H9 (cell line): ENCODE results near the gene LRRC45. TPM values are rescaled to one million over a fixed set of nuclear protein-coding genes. Genes with fewer than 3 reads are reported as not detected.

Experiments
- DNase-seq: peaks from one replicate; pipeline ENCODE4 v3.0.0-alpha.2; 2017
- H2AFZ ChIP-seq: one replicate; pipeline ENCODE4 v1.6.1; 2013; ENCODE audit warnings: mild to moderate bottlenecking, low read length, control low read depth, moderate library complexity
- H2AK5ac ChIP-seq: 2 replicates; pipeline ENCODE4 v1.6.1; 2013; ENCODE audit warnings: low read length, control low read depth, mixed read lengths; ENCODE audit not compliant: insufficient read length
- H2BK120ac ChIP-seq: one replicate; pipeline ENCODE4 v1.6.1; 2013; ENCODE audit warnings: low read depth, mild to moderate bottlenecking, low read length, control low read depth, inconsistent platforms; ENCODE audit not compliant: poor library complexity, severe bottlenecking
- H2BK12ac ChIP-seq: 2 replicates; pipeline ENCODE4 v1.6.1; 2013; ENCODE audit warnings: low read length, control low read depth, mixed read lengths, low read depth; ENCODE audit not compliant: insufficient read length
- H2BK15ac ChIP-seq: 2 replicates; pipeline ENCODE4 v1.6.1; 2013; ENCODE audit warnings: low read depth, low read length, control low read depth
- H2BK20ac ChIP-seq: one replicate; pipeline ENCODE4 v1.6.1; 2013; ENCODE audit warnings: low read depth, mild to moderate bottlenecking, low read length, control low read depth, inconsistent platforms; ENCODE audit not compliant: poor library complexity, severe bottlenecking
- H2BK5ac ChIP-seq: 2 replicates; pipeline ENCODE4 v1.6.1; 2013; ENCODE audit warnings: low read length, control low read depth, mixed read lengths; ENCODE audit not compliant: insufficient read length
- H3K14ac ChIP-seq: 2 replicates; pipeline ENCODE4 v1.6.1; 2013; ENCODE audit warnings: low read length, control low read depth; ENCODE audit not compliant: insufficient read depth
- H3K18ac ChIP-seq: 2 replicates; pipeline ENCODE4 v1.6.1; 2013; ENCODE audit warnings: low read depth, mild to moderate bottlenecking, mixed read lengths, low read length, control low read depth; ENCODE audit not compliant: insufficient read length
- H3K23ac ChIP-seq: 2 replicates; pipeline ENCODE4 v1.6.1; 2013; ENCODE audit warnings: low read length, control low read depth, mixed read lengths, low read depth; ENCODE audit not compliant: insufficient read length
- H3K23me2 ChIP-seq: 2 replicates; pipeline ENCODE4 v1.6.1; 2013; ENCODE audit warnings: low read depth, mild to moderate bottlenecking, mixed read lengths, low read length, control low read depth; ENCODE audit not compliant: insufficient read length, poor library complexity, severe bottlenecking
- H3K27ac ChIP-seq: 2 replicates; pipeline ENCODE4 v1.5.1; 2013; ENCODE audit warnings: low read length, control low read depth, mixed read lengths, low read depth; ENCODE audit not compliant: insufficient read length
- H3K27me3 ChIP-seq: 2 replicates; pipeline ENCODE4 v1.6.1; 2013; ENCODE audit warnings: low read length, control low read depth, inconsistent platforms; ENCODE audit not compliant: insufficient read depth
- H3K4ac ChIP-seq: 2 replicates; pipeline ENCODE4 v1.6.1; 2013; ENCODE audit warnings: low read depth, mild to moderate bottlenecking, control low read depth, inconsistent platforms, low read length, moderate library complexity
- H3K4me1 ChIP-seq: 2 replicates; pipeline ENCODE4 v1.6.1; 2013; ENCODE audit warnings: low read length, control low read depth, inconsistent platforms; ENCODE audit not compliant: insufficient read depth
- H3K4me2 ChIP-seq: 2 replicates; pipeline ENCODE4 v1.6.1; 2013; ENCODE audit warnings: low read length, control low read depth, mixed read lengths; ENCODE audit not compliant: insufficient read length, insufficient read depth
- H3K56ac ChIP-seq: 2 replicates; pipeline ENCODE4 v1.6.1; 2013; ENCODE audit warnings: low read depth, mild to moderate bottlenecking, mixed read lengths, low read length, control low read depth; ENCODE audit not compliant: insufficient read length
- H3K79me1 ChIP-seq: 2 replicates; pipeline ENCODE4 v1.6.1; 2013; ENCODE audit warnings: low read depth, mild to moderate bottlenecking, moderate library complexity, low read length, control low read depth, inconsistent platforms; ENCODE audit not compliant: insufficient read depth, poor library complexity, severe bottlenecking
- H3K79me2 ChIP-seq: 2 replicates; pipeline ENCODE4 v1.6.1; 2013; ENCODE audit warnings: low read length, control low read depth, inconsistent platforms; ENCODE audit not compliant: insufficient read depth
- H3K9ac ChIP-seq: 2 replicates; pipeline ENCODE4 v1.6.1; 2013; ENCODE audit warnings: low read length, control low read depth, mixed read lengths; ENCODE audit not compliant: insufficient read length; ENCODE audit errors: extremely low read depth
- H3K9me3 ChIP-seq: one replicate; pipeline ENCODE4 v1.6.1; 2013; ENCODE audit warnings: low read depth, low read length, inconsistent platforms; ENCODE audit not compliant: control insufficient read depth
- H3T11ph ChIP-seq: one replicate; pipeline ENCODE4 v1.6.1; 2013; ENCODE audit warnings: mild to moderate bottlenecking, low read length, control low read depth, inconsistent platforms
- H4K20me1 ChIP-seq: one replicate; pipeline ENCODE4 v1.6.1; 2013; ENCODE audit not compliant: control insufficient read depth, insufficient read length, insufficient read depth
- H4K5ac ChIP-seq: 2 replicates; pipeline ENCODE4 v1.6.1; 2013; ENCODE audit warnings: low read depth, mild to moderate bottlenecking, mixed read lengths, low read length, control low read depth; ENCODE audit not compliant: insufficient read length
- H4K8ac ChIP-seq: replicated peaks from 2 replicates; pipeline ENCODE4 v1.6.1; 2013; ENCODE audit warnings: low read length, control low read depth, mixed read lengths, low read depth; ENCODE audit not compliant: insufficient read length
- H4K91ac ChIP-seq: 2 replicates; pipeline ENCODE4 v1.6.1; 2013; ENCODE audit warnings: low read depth, mild to moderate bottlenecking, moderate library complexity, mixed read lengths, low read length, control low read depth; ENCODE audit not compliant: insufficient read length
- H3K27ac Mint-ChIP-seq, 3 experiments: 2 replicates in 2 of 3; 3 replicates in 1 of 3; pipeline ENCODE4 v1.8.0; 2020 to 2021; ENCODE audit warnings: mixed read lengths in 3 of 3, mild to moderate bottlenecking in 1 of 3, moderate library complexity in 1 of 3
- H3K27me3 Mint-ChIP-seq: 2 replicates; pipeline ENCODE4 v1.8.0; 2021; ENCODE audit warnings: low read depth, mild to moderate bottlenecking, moderate library complexity, mixed read lengths
- H3K36me3 Mint-ChIP-seq, 3 experiments: 2 replicates in 2 of 3; 3 replicates in 1 of 3; pipeline ENCODE4 v1.8.0; 2020 to 2021; ENCODE audit warnings: low read depth in 3 of 3, mixed read lengths in 3 of 3; ENCODE audit not compliant: insufficient read depth in 1 of 3
- H3K4me1 Mint-ChIP-seq, 2 experiments: 2 replicates each; pipeline ENCODE4 v1.8.0; 2020; ENCODE audit warnings: mixed read lengths in 2 of 2
- H3K4me3 Mint-ChIP-seq, 2 experiments: 2 replicates in 1 of 2; 3 replicates in 1 of 2; pipeline ENCODE4 v1.8.0; 2020 to 2021; ENCODE audit warnings: mild to moderate bottlenecking in 2 of 2, mixed read lengths in 2 of 2, moderate library complexity in 1 of 2
- H3K9me3 Mint-ChIP-seq, 2 experiments: 2 replicates in 1 of 2; 3 replicates in 1 of 2; pipeline ENCODE4 v1.8.0; 2020; ENCODE audit warnings: mild to moderate bottlenecking in 2 of 2, mixed read lengths in 2 of 2, moderate library complexity in 1 of 2
- WGBS: extraction: QIAGEN DNeasy Blood & Tissue Kit; methylation state at CpG from one replicate; pipeline ENCODE4 v1.1.7; 2013; ENCODE audit warnings: missing lambda C conversion rate, low lambda C conversion rate, mixed read lengths; ENCODE audit not compliant: insufficient read length; ENCODE audit errors: extremely low coverage; 5-methylcytosine and 5-hydroxymethylcytosine counted together
- total RNA-seq: library from RNA; stranded (reverse); gene quantifications from 2 replicates; pipeline ENCODE4 v1.2.1, GENCODE V29; 2021
- TF ChIP-seq, protein P1 (sequence below): fragments of 200-600 bp; sonication (generic); conservative IDR thresholded peaks from 3 replicates; pipeline ENCODE4 v1.8.0; 2021; ENCODE audit warnings: antibody characterized with exemption, mild to moderate bottlenecking

The LRRC45 gene
- total RNA-seq, 1 experiment from 2014 or later = 28.7 TPM

DNA sequence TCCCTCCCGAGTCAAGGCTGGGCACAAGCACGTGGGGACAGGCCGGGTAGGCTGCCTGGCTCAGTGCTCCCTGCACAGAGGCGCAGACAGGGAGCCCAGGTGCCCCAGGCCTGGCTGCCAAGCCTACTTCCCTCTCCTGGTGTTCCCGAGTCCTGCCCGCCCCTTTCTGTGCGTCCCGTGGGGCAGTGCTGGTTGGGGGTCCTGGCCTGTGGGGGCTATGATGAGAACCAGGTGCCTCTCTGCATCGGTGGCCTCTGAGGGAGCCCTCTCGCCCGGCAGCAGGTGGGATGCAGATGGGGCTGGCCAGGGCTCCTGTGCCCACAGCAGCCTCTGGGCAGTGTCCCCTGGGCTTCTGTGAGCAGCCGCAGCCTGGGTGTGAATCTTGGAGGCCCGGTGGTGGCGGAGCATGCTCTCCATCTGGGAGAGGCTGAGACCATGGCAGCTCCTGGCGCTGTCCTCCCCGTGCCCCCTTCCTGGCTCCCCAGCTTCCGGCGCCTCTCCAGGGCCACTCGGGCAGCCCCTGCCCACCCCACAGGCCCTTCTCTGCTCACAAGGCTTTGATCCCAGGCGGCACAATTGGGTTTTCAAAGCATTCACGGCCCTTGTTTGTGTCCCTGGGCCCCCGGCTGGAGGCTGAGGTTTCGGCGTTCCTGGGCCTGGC lies 7.7 kb upstream of the LRRC45 start:
- no peak overlapping the region for H2BK15ac ChIP-seq
- no peak overlapping the region for H3K4me2 ChIP-seq
- no peak overlapping the region for H2BK120ac ChIP-seq
- no peak for DNase-seq
- Mint-ChIP-seq H3K4me3 (no peak overlapping the region), H3K9me3 (no peaks in the 10 kb centered on the region), H3K36me3 (peaks cover 2 to 8% (median 3%) of the 10 kb centered on the region in 3 experiments; a peak in 4 of 7 replicates), H3K4me1 (0 out of 4 replicates have a peak, but pooled peaks cover 0 to 2% of the 10 kb centered on the region in 2 experiments), H3K27ac (no peak overlapping the region), H3K27me3 (no peaks in the 10 kb centered on the region)
- H2AK5ac ChIP-seq = no peak overlapping the region
- H3K4me1 ChIP-seq = no peaks in the 10 kb centered on the region
- no peaks in the 10 kb centered on the region for H3K79me1 ChIP-seq
- H2BK5ac ChIP-seq = no peak overlapping the region
- H4K5ac ChIP-seq = no peak overlapping the region
- H3K9me3 ChIP-seq = no peaks in the 10 kb centered on the region
- no peak overlapping the region for H3K27ac ChIP-seq
- H3K56ac ChIP-seq = no peak overlapping the region
- H2AFZ ChIP-seq = no peak overlapping the region
- H4K91ac ChIP-seq = no peak overlapping the region
- no peaks in the 10 kb centered on the region for H3K23me2 ChIP-seq
- no peak overlapping the region for H3K23ac ChIP-seq
- H3K79me2 ChIP-seq = no peaks in the 10 kb centered on the region
- no peak overlapping the region for H2BK12ac ChIP-seq
- TF ChIP-seq, protein P1, sequence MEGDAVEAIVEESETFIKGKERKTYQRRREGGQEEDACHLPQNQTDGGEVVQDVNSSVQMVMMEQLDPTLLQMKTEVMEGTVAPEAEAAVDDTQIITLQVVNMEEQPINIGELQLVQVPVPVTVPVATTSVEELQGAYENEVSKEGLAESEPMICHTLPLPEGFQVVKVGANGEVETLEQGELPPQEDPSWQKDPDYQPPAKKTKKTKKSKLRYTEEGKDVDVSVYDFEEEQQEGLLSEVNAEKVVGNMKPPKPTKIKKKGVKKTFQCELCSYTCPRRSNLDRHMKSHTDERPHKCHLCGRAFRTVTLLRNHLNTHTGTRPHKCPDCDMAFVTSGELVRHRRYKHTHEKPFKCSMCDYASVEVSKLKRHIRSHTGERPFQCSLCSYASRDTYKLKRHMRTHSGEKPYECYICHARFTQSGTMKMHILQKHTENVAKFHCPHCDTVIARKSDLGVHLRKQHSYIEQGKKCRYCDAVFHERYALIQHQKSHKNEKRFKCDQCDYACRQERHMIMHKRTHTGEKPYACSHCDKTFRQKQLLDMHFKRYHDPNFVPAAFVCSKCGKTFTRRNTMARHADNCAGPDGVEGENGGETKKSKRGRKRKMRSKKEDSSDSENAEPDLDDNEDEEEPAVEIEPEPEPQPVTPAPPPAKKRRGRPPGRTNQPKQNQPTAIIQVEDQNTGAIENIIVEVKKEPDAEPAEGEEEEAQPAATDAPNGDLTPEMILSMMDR = no peak
- no peak overlapping the region for H3K4ac ChIP-seq
- H3K14ac ChIP-seq = no peak overlapping the region
- H3K18ac ChIP-seq = no peak overlapping the region
- no peak overlapping the region for H3T11ph ChIP-seq
- H2BK20ac ChIP-seq = no peak overlapping the region
- H3K9ac ChIP-seq = no peak overlapping the region
- H3K27me3 ChIP-seq = no peaks in the 10 kb centered on the region
- no peak overlapping the region for H4K8ac ChIP-seq
- no CpG with 5 or more reads among the region's 24 CpGs for WGBS
- H4K20me1 ChIP-seq = no peaks in the 10 kb centered on the region
